H1 (cell line): ENCODE measurements around the gene ACER3. TPM values are rescaled to one million over a fixed set of nuclear protein-coding genes. Genes with fewer than 3 reads are reported as not detected.

Experiments
- BRCA1 ChIP-seq: IDR thresholded peaks from 2 replicates; pipeline ENCODE4 v1.6.1; 2012; ENCODE audit warnings: low read depth, low read length, improper control_type of control experiment
- GABPA ChIP-seq: IDR thresholded peaks from 2 replicates; pipeline ENCODE4 v1.6.1; 2011; ENCODE audit warnings: mild to moderate bottlenecking, low read length, moderate library complexity, borderline replicate concordance; ENCODE audit not compliant: insufficient read depth
- polyA plus RNA-seq, 7 experiments: library from polyadenylated mRNA; depleted of rRNA in 3 of 7; stranded (reverse) in 5 of 7; unstranded in 2 of 7; fragments of >200 nt in 5 of 7; fragments of 200-250 nt in 2 of 7; gene quantifications; 1 replicate in 5 of 7; 2 replicates in 1 of 7; 4 replicates in 1 of 7; pipeline versions ENCODE4 v1.2.1 to v1.2.3, GENCODE V29; 2011 to 2013; ENCODE audit warnings: missing spikeins in 2 of 7, mixed read lengths in 2 of 7
- total RNA-seq: library from RNA; stranded (reverse); fragmentation: NEBNext Ultra II Directional; extraction: Animal tissue kit (Norgen Biotek cat#: 25700); gene quantifications from 2 replicates; pipeline ENCODE4 v1.2.1, GENCODE V29; 2021
- TF ChIP-seq, protein P1 (sequence below), 3 experiments: IDR thresholded peaks; 1 replicate in 2 of 3; 2 replicates in 1 of 3; pipeline versions ENCODE4 v1.5.1 to v1.6.1; 2011; ENCODE audit warnings: low read length in 3 of 3, mild to moderate bottlenecking in 3 of 3, inconsistent platforms in 2 of 3, low read depth in 1 of 3, moderate library complexity in 1 of 3; ENCODE audit not compliant: insufficient read depth in 1 of 3; ENCODE audit errors: control extremely low read depth in 1 of 3

ACER3 gene
- total and polyA plus RNA-seq, 2 of the 8 experiments (the other 6 are each of a cell fraction or from before 2014, with no cell fraction given), result 5.7 to 16.2 TPM

GRCh38 chr11:77030834-77031414 lies 170.2 kb downstream of the ACER3 start (continued):
- TF ChIP-seq, protein P1, sequence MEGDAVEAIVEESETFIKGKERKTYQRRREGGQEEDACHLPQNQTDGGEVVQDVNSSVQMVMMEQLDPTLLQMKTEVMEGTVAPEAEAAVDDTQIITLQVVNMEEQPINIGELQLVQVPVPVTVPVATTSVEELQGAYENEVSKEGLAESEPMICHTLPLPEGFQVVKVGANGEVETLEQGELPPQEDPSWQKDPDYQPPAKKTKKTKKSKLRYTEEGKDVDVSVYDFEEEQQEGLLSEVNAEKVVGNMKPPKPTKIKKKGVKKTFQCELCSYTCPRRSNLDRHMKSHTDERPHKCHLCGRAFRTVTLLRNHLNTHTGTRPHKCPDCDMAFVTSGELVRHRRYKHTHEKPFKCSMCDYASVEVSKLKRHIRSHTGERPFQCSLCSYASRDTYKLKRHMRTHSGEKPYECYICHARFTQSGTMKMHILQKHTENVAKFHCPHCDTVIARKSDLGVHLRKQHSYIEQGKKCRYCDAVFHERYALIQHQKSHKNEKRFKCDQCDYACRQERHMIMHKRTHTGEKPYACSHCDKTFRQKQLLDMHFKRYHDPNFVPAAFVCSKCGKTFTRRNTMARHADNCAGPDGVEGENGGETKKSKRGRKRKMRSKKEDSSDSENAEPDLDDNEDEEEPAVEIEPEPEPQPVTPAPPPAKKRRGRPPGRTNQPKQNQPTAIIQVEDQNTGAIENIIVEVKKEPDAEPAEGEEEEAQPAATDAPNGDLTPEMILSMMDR (IDR thresholded peaks at IDR 0.05; ENCODE audit: control extremely low read depth in 1 of 3, insufficient read depth in 1 of 3, low read depth in 1 of 3, low read length in 3 of 3), result peak in 2 of 3 experiments; percentile 14 to 34; a peak in 1 of 4 replicates
- TF ChIP-seq BRCA1 (no peak), GABPA (no peak)
- TF ChIP-seq, all 59 proteins: peak for 2
